Right lobe of liver (tissue), 6 donors: Measurements from ENCODE around the gene MAGI1. TPM values are rescaled to one million over a fixed set of nuclear protein-coding genes. Genes with fewer than 3 reads are reported as not detected.
A peak's percentile ranks its signal among the peaks of the same experiment; 100 is the strongest.

Source experiments
- ATAC-seq, 4 donors: fragments of 200-7000 bp; cut with Tn5 transposase; one replicate each; pipeline ENCODE4 v1.9.1; 2020; ENCODE audit warnings: mild to moderate bottlenecking in 4 of 4, moderate library complexity in 4 of 4
- DNase-seq, 3 donors: peaks; one replicate each; pipeline ENCODE4 v3.0.0-alpha.2; 2020
- H3K27ac ChIP-seq, 3 donors: fragments of 200-600 bp; one replicate each; pipeline ENCODE4 v1.8.0; 2022
- H3K27me3 ChIP-seq, 2 donors: fragments of 200-600 bp; one replicate each; pipeline ENCODE4 v1.8.0; 2022
- H3K36me3 ChIP-seq, 4 donors: fragments of 200-600 bp; sonication (generic) in 1 of 4; one replicate each; pipeline versions ENCODE4 v1.5.1 to v1.8.0; 2017 to 2022; ENCODE audit warnings: control low read depth in 1 of 4
- H3K4me1 ChIP-seq, 4 donors: fragments of 200-600 bp; sonication (generic) in 1 of 4; one replicate each; pipeline versions ENCODE4 v1.5.1 to v1.8.0; 2017 to 2022; ENCODE audit warnings: control low read depth in 1 of 4
- H3K4me3 ChIP-seq, 3 donors: fragments of 200-600 bp; one replicate each; pipeline ENCODE4 v1.8.0; 2022
- H3K9me3 ChIP-seq, 4 donors: fragments of 200-600 bp; sonication (generic) in 1 of 4; one replicate each; pipeline versions ENCODE4 v1.5.1 to v1.8.0; 2017 to 2022; ENCODE audit warnings: control low read depth in 1 of 4
- CTCF ChIP-seq, 4 donors: fragments of 200-600 bp in 3 of 4; fragments of 450-650 bp in 1 of 4; IDR thresholded peaks; one replicate each; pipeline versions ENCODE4 v1.5.1 to v1.8.0; 2016 to 2022; ENCODE audit warnings: antibody characterized with exemption in 4 of 4, mild to moderate bottlenecking in 2 of 4
- POLR2A ChIP-seq: fragments of 450-650 bp; IDR thresholded peaks from one replicate; pipeline ENCODE4 v1.6.1; 2017; ENCODE audit warnings: antibody characterized with exemption, mild to moderate bottlenecking
- WGBS: methylation state at CpG from one replicate; pipeline ENCODE4 v1.1.6; 2018; ENCODE audit warnings: low coverage, low lambda C conversion rate; ENCODE audit not compliant: insufficient coverage; ENCODE audit errors: missing lambda C conversion rate; 5-methylcytosine and 5-hydroxymethylcytosine counted together
- intact Hi-C, 2 donors: fragments of 100-400 bp; cut with DNase I; formaldehyde crosslinking; loops; one replicate each; pipeline versions ENCODE4 v1.11.2 to v1.14.1; 2022
- total RNA-seq, 6 experiments: library from RNA; depleted of rRNA in 2 of 6; stranded (reverse); fragments of >200 nt in 2 of 6; fragmentation: NEBNext Ultra II Directional in 3 of 6; extraction: Animal tissue kit (Norgen Biotek cat#: 25700) in 3 of 6; gene quantifications; one replicate each; pipeline versions ENCODE4 v1.1.0 to v1.2.4, GENCODE V29; 2016 to 2023
- donor health status: DM: no; HTN: yes; CAD: no.
- donor health status: DM: no; HTN: no; CAD: no.
- donor health status: DM: no; HTN: no; CAD: no.
- donor health status: DM: no; HTN: yes; CAD: no.
- donor health status: DM: no; HTN: yes; CAD: no.

The MAGI1 gene
- total RNA-seq, 6 experiments from 2014 or later: 22.6 to 37.7 (median 26.9) TPM

DNA sequence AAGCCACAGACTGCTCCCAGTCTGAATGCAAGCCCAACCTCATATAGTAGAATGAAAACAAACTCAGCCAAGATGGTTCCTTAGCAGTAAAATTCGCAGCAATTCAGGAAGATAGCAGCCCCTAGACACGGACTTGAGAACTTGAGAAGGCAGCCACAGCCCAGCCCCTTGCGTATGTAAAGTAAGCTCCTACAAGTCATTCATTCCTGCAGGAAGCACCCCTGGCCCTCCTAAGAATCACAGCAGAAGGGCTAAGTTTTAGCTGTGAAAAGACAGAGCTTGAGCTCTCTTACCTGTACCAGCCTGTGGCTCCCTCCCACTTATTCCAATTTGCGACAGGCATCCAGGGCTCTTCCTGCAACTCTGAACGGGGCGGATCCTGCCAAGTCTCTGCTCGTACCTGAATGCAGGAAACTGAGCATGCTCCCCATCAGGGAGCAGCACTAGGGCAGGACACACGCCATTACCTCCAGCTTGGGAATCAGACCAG, 136.4 kb downstream of the MAGI1 start:
- H3K9me3 ChIP-seq: no peaks in the 10 kb centered on the region
- ATAC-seq (peak in 1 of 4 donors; percentile 22), DNase-seq (no peak)
- no peaks in the 10 kb centered on the region for H3K36me3 ChIP-seq
- TF ChIP-seq CTCF (IDR thresholded peaks at IDR 0.05): no peak
- no peak for TF ChIP-seq POLR2A
- no peak overlapping the region for H3K4me3 ChIP-seq
- peaks cover 0 to 10% (median 0%) of the 10 kb centered on the region in 4 donors for H3K4me1 ChIP-seq
- no peak overlapping the region for H3K27ac ChIP-seq
- WGBS: 42% methylated on average over 3 of the region's 8 CpGs
- intact Hi-C loops: no loop called here
- H3K27me3 ChIP-seq: no peaks in the 10 kb centered on the region

DNA sequence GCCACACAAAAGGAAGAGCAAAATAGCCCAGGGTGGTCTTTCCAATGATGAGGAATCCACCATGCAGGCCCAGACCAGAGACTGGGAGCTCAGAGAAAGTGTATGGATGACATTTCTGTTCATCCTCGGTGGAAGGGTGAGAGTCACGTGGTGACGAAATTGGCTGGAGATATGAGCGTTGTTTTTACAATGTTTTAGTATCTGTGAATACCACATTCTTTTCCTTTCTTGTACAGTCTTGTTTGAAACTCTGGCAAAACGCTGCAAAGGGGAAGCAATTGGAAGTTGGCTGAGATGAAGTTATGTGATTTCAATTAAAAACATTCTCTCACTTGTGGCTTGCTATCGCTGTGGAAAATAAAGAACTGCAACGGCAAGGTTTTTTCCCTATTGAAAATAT, 137.5 kb downstream of the MAGI1 start:
- 71% methylated on average over 7 of the region's 7 CpGs for WGBS
- no peaks in the 10 kb centered on the region for H3K27me3 ChIP-seq
- no peak overlapping the region for H3K4me3 ChIP-seq
- DNase-seq: no peak
- H3K36me3 ChIP-seq: no peaks in the 10 kb centered on the region
- ATAC-seq: no peak
- TF ChIP-seq CTCF (IDR thresholded peaks at IDR 0.05) (no peak), POLR2A (no peak)
- H3K4me1 ChIP-seq: peaks cover 0 to 10% (median 0%) of the 10 kb centered on the region in 4 donors
- no peaks in the 10 kb centered on the region for H3K9me3 ChIP-seq
- no peak overlapping the region for H3K27ac ChIP-seq
- intact Hi-C loops: no loop called here

GRCh38 chr3:65899226-65899625, 139.5 kb downstream of the MAGI1 start:
- Histone ChIP-seq H3K36me3 (no peaks in the 10 kb centered on the region), H3K9me3 (no peaks in the 10 kb centered on the region), H3K4me1 (no peaks in the 10 kb centered on the region), H3K27ac (no peak overlapping the region), H3K4me3 (no peak overlapping the region), H3K27me3 (no peaks in the 10 kb centered on the region)
- ATAC-seq: peak; percentile 14 to 42 (median 22)
- DNase-seq: no peak
- WGBS: 57% methylated on average over 1 of the region's 1 CpG
- TF ChIP-seq CTCF (IDR thresholded peaks at IDR 0.05) (no peak), POLR2A (no peak)
- intact Hi-C loops: no loop called here

GRCh38 chr3:65897766-65898165, 141.0 kb downstream of the MAGI1 start:
- intact Hi-C loops: no loop called here
- no peaks in the 10 kb centered on the region for H3K9me3 ChIP-seq
- TF ChIP-seq CTCF (IDR thresholded peaks at IDR 0.05) (no peak), POLR2A (no peak)
- DNase-seq (no peak), ATAC-seq (no peak)
- no peaks in the 10 kb centered on the region for H3K36me3 ChIP-seq
- H3K4me3 ChIP-seq: no peak overlapping the region
- H3K4me1 ChIP-seq: no peaks in the 10 kb centered on the region
- no peak overlapping the region for H3K27ac ChIP-seq
- no peaks in the 10 kb centered on the region for H3K27me3 ChIP-seq
- WGBS: 50% methylated on average over 2 of the region's 3 CpGs

GRCh38 chr3:65896321-65896720, 142.4 kb downstream of the MAGI1 start:
- 58% methylated on average over 6 of the region's 6 CpGs for WGBS
- Histone ChIP-seq H3K36me3 (no peaks in the 10 kb centered on the region), H3K27ac (no peak overlapping the region), H3K9me3 (no peaks in the 10 kb centered on the region), H3K4me1 (no peaks in the 10 kb centered on the region), H3K4me3 (no peak overlapping the region), H3K27me3 (no peaks in the 10 kb centered on the region)
- no peak for DNase-seq
- no peak for ATAC-seq
- TF ChIP-seq POLR2A (no peak), CTCF (IDR thresholded peaks at IDR 0.05) (no peak)
- intact Hi-C loops: no loop called here
